Jurkat, Clone E6-1 (cell line): ENCODE measurements around the gene EFHB. TPM values are rescaled to one million over a fixed set of nuclear protein-coding genes. Genes with fewer than 3 reads are reported as not detected.
"Not testable (repeated sequence)": the region's sequence is repeated elsewhere in the genome, so short reads cannot be mapped to it uniquely, and the experiment has no call there.

ENCODE experiments used
- DNase-seq: peaks from one replicate; pipeline ENCODE4 v3.0.0-alpha.2; 2011; ENCODE audit warnings: low read depth, low spot score
- H3K4me3 ChIP-seq: 2 replicates; pipeline ENCODE4 v1.5.1; 2011; ENCODE audit warnings: mild to moderate bottlenecking, low read length, control low read depth, moderate library complexity
- polyA plus RNA-seq: library from polyadenylated mRNA; unstranded; fragments of >200 nt; gene quantifications from one replicate; pipeline ENCODE4 v1.2.1, GENCODE V29; 2012; ENCODE audit warnings: missing spikeins; ENCODE audit not compliant: insufficient read length, insufficient read depth

Gene EFHB, protein sequence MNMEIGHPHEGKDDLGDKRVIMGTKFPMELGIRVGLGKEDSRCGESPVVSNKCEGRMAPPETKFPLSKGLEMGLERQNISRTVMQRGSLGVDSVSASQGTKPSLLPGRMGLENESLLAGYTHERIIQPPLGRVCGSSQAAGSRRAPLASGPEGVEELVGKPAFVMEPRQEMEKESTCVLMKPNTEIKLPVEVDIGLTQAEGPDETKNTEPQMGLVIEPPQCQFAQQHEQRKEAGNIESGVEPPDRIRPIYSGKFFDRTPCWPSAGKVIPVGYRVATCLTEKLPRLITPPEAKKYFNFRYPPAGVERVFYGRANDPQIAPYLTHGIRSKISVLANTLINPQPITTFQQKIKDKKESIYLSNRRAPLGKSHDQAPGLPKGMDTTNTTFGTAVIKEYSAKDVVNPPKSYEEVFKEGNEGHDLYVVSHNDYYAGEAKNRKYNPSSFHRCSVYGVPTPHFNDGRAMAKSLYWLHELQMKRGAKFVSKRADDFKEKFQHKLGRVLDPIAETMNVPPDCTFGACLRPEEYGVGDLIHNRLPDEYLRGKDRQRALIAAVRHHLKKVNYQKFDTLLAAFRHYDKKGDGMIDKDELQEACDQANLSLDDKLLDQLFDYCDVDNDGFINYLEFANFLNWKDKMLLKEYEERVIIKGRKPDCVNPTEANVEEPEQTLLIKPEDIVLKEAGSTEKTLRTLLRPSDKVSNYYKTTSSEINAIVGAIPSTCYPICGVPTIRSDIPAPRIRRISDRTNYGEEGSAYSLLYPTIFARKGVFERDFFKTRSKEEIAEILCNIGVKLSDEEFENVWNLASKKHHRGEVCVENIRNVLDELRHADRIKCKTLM
- 1.5 TPM for polyA plus RNA-seq

DNA sequence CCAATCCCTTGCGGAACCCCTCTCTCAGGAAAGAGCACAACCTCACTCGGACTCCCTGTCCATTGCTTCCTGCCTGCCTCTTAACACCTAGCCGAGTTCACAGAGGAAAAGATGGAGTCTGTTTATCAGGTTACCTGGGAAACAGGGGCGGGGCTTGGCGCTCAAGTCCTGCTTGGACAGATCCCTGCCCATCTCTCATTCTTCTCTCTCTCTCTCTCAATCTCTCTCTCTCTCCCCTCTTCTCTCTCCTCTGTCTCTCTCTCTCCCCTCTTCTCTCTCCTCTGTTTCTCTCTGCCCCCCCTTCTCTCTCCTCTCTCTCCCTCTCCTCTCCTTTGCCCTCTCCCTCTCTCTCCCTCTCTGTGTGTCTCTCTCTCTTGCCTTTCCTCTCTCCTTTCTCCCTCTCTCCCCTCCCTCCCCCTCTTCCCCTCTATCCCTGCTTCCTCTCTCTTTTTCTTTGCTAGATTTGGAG is at the start of gene EFHB:
EFHB (minus strand) TSS at position 120 of the 469 bp plus-strand sequence. CDS start 199 bp downstream, outside the sequence.
- DNase-seq = no peak
- H3K4me3 ChIP-seq = no peak within 1 kb of the TSS

DNA sequence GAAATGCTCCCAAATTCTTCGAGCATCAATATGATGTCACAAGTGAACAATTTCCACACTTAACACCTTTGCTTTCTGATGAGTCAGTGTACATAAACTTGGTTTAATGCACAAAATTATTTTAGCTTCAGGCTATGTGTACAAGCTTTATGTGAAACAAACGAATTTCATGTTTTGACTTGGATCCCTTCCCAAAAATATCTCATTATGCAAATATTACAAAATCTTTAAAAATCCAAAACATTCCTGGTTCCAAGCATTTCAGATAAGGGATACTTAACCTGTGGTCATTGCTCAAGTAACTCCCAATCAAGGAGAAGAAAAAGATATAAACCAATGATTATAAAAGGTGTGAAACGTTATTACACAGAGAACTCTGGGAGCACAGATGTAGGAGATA is 38.0 kb upstream of the EFHB start:
- no peak for DNase-seq
- no peak overlapping the region for H3K4me3 ChIP-seq

DNA sequence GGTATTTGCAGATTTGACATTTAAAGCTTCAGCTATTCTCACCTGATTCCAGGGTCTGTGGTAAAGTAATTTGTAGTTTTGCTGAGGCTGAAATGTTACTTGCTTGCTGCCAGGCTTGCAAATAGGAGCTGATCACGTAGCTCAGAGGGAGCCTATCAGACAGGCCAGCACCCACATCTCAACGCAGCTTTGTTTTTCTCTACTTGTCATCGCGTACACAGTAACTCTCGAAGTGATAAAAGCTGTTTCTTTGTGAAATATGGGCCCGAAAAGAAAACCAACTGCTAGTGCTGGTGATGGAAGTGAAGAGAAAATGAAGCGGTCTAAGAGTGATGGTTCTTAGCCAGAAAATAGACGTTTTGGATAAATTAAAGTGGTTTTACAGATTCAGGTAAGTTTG is 36.3 kb upstream of the EFHB start:
- no peak for DNase-seq
- H3K4me3 ChIP-seq = no peak overlapping the region

DNA sequence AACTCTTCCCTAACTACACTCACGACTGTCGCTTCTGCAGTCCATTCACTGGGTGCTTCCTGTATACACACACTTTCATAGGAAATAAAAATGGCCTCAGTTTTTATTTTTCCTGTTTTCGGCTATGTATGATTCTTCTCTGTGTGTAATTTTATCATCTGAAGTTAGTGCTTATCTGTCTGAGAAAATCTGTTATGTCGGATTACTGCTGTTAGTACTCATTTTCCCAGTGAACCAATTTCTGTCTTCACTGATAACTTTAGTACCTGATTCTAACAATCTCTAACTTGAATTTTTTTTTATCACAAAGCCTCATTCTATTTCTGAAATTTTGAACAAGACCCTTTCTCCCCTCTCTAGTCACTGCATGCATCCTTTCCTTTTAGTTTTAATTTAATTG is 33.8 kb upstream of the EFHB start:
- DNase-seq = no peak
- no peak overlapping the region for H3K4me3 ChIP-seq

DNA sequence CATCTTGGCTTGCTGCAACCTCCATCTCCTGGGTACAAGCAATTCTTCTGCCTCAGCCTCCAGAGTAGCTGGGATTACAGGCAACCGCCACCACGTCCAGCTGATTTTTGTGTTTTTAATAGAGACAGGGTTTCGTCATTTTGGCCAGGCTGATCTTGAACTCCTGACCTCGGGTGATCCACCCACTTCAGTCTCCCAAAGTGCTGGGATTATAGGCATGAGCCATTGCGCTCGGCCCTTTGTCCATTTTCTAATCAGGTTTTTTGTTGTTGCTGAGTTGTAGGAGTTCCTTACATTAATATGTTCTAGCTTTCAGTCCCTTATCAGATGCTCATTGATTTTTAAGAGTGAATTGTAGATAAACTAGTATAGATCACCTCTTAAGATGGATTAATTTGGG is 33.2 kb upstream of the EFHB start:
- no peak for DNase-seq
- no peak overlapping the region for H3K4me3 ChIP-seq

DNA sequence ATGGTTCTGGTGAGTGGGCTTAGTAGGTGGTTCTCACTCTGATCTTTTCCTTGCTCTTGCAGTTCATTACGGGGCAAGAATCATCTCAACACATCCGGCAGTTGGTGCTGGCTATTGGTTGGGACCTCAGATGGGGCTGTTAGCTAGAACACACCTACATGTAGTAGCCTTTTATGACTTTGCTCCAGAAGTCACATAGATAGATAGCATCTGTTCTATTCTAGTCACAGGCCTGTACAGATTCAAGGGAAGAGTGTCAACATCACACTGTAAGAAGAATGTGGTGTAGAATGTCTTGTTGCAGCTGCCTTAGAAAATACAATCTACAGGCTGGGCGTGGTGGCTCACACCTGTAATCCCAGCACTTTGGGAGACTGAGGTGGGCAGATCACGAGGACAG is 27.9 kb upstream of the EFHB start:
- DNase-seq = no peak
- H3K4me3 ChIP-seq = no peak overlapping the region

DNA sequence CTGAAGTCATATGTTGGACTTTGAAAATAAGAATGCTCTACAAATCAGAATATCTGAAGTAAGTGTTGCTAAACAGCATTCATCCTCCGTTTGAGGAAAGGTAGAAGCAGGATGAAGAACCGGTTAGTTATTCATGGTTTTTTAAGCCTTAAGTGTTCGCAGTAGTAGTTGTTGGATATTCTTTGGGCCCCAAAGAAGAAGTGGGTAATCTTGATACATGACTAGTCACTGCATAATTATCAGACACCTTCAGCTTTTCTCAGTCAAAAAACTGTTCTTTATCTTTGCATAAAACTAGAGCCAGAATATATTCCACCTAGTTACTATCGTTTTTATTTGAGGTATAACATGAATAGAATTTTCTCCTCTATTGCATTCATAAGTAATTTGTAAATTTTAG is 26.7 kb upstream of the EFHB start:
- no peak for DNase-seq
- H3K4me3 ChIP-seq = no peak overlapping the region

DNA sequence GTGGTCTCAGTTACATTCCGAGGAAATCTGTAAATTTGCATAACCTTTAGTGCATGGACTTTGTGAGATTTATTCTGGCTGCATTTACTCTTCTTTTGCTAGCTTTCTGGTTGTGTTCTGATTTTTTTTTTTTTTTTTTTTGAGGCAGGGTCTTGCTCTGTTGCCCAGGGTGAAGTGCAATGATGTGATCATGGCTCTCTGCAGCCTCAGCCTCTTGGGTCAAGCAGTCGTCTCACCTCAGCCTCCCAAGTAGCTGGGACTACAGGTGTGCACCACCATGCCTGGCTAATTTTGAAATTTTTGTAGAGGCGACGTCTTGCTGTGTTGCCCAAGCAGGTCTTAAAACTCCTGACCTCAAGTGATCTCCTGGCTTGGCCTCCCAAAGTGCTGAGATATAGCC is 25.5 kb upstream of the EFHB start:
- DNase-seq = no peak
- H3K4me3 ChIP-seq = no peak overlapping the region

DNA sequence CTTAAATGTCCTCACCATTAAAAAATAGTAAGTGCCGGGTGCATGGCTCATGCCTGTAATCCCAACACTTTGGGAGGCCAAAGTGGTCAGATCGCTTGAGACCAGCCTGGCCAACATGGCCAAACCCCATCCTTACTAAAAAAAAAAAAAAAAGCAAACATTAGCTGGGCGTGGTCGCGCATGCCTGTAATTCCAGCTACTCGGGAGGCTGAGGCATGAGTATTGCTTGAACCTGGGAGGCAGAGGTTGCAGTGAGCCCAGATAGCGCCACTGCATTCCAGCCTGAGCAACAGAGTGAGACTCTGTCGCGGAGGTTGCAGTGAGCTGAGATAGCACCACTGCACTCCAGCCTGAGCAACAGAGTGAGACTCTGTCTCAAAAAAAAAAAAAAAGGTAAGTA is 23.3 kb upstream of the EFHB start:
- H3K4me3 ChIP-seq, DNase-seq: not testable (repeated sequence)

DNA sequence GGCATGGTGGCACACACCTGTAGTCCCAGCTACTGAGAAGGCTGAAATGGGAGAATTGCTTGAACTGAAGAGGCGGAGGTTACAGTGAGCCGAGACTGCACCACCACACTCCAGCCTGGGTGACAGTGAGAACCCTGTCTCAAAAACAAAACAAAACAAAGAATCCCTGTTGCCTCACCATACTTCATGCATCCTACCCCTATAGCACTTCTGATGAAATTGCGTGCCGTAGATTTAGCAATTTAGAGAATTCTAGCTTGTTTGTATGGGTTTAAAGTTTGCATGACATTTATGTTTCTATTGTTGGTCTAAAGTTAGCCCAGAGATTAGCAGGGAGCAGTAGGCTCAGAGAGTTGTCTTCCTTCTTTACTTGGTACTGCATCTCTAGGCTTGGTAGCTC is 20.7 kb upstream of the EFHB start:
- DNase-seq = no peak
- no peak overlapping the region for H3K4me3 ChIP-seq

DNA sequence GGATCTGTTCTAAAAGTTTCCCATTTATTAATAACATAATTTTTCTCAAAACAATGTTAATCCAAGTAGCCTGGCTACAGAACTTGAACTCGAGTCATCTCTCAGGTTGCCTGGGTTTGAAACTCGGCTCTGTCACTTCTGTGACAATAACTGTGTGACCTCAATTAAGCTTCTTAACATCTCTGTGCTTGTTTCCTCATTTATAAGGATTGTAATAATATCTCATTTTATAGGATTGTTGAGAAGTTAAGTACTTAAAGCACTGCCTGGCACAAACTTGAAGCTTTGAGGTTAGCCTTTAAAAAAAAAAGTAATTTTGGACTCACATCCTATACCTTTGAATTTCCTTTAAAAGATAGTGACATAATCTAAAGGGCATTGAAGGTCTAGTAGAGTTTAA is 16.3 kb upstream of the EFHB start:
- no peak overlapping the region for H3K4me3 ChIP-seq
- no peak for DNase-seq

DNA sequence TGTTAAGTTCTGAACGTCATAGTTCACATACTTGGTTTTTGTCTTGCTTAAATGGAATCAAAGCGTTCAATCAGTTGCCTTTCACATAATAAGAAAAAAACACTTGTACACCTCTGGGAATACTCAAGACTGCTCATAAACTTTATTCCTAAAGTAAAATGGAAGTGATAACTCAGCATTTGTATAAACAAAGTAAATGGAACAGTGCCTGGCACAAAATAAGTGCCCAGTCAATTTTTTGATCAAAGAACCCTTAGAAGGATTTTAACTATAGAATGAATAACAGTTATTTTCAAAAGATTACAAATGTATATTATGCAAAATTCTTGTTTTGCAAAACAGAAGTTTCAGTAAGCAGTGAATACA is 14.2 kb upstream of the EFHB start:
- DNase-seq = no peak
- peak overlapping the region; percentile 76 for H3K4me3 ChIP-seq

DNA sequence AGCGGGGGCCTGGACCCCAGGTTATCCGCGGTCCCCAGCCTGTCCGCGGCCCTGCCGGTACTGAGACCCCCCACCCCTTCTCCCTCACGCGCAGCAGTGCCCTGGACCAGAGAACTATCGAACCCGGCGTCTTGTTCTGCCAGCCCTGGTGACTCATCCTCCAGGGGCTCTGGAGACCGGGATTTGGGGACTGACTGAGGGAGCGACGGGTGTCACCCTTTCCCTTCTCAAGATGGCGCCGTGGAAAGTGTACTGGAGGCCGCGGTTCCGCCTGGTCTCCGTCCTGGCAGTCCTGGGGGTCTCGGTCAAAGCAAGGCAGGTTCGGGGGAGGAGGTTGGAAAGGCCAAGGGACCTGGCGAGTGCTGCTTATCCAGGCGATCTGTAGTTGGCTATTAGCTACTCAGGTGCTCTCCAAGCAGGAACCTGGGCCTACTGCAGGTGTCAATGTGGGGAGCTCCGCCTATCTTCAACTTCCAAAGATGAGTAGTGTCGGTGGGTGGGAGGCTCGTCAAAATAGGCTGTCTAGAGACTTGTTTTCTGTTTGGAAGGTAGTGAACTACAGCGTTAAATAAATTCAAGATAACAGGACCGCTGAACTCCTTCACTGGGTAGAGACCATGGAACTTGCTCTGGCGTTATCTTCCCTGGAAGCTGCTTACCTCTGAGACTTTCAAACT is 13.7 kb upstream of the EFHB start:
- H3K4me3 ChIP-seq = peak overlapping the region; percentile 76
- DNase-seq = no peak

DNA sequence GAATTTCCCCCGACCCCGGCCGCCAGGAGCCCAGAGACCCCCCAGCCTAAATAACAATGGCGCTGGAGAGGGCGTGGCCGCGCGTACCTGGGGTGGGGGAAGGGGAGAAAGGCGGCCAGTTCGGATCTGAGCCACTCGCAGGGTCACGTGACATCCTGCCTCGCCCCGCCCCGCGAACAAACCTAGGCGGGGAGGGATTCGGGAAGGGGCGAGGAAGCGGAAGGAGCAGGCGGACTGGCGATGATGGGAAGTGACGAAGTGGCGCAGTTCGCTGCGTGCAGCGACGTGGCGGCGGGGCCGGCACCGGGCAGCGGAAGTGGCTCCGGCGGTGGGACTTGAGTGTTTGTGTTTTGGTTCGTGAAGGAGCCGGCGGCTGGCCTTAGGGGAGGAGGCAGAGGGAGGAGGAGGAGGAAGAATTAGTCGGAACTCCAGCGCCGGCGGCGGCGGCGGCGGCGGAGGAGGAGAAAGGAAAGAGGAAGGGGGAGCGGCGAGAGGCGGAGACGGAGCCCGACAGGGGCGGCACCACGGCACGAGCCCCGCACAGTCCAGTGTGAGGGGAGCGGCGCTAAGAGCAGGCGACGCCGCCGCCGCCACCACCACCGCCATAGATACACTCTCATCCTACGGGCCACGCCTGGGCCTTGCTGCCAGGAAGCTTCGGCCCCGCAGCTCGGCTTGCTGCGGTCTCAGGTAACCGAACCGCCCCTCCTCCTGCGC is 13.0 kb upstream of the EFHB start, which contains the start of gene RAB5A:
RAB5A (plus strand) TSS at position 266 of the 717 bp plus-strand sequence. CDS start 3,802 bp downstream, outside the sequence.
- peak; percentile 96 for DNase-seq
- H3K4me3 ChIP-seq = peak within 1 kb of the TSS; percentile 76

DNA sequence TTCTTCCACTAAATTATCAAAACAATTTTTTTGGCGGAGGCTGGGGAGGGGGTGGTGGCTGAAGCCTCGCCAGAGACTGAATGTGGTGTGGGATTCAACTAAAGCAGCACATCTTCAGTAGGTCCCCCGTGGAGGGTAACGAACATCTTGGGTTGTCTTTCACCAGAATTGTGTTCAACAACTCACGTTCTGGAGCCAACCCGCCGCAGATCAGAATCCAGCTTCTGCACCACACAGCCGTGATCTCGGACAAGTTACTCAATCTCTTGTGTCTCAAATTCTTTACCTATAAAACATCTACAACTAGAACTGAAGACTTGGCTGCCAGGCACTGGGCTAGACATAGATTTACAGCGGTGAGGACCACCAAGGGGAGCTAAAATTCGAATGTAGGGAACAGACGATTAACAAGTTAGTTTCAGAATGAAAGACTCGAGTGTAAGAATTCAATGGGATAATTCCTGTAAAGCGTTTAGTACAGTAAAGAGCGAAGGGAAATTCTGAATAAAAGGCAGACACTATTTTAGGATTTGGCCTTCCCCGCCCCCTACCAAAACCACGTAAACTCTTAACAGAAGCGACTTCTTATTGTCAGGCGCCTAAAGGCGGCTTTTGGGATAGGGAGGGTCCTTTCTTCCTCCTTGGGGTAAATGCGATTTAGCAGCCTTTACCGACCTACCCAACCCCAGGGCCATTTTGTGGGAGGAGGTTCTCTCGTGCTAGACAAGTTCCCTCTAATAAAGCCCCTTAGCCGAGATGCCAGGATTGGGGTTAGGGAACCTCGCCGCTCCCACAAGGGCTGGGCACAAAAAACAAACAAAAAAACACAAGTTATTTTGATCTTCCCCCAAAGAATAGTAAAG is 12.2 kb upstream of the EFHB start:
- no peak for DNase-seq
- H3K4me3 ChIP-seq = peak overlapping the region; percentile 76

DNA sequence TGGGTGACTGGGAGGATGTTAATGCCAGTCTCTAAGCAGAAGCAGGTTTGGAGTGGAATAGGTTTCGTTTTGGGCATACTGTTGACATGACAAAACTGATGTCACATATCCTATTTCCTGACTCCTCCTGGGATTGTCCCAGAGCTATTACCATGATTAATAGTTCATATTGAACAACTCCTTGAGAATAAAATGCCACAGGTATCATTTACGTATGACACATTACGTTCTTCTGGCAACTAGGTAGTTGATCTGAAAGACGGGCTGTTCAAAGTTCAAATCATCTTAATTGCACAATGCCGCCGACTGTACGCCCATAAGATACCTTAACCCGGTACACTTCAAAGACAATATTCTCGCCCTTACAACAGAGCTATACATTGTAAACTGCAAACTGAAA is 11.5 kb upstream of the EFHB start:
- H3K4me3 ChIP-seq = no peak overlapping the region
- no peak for DNase-seq

DNA sequence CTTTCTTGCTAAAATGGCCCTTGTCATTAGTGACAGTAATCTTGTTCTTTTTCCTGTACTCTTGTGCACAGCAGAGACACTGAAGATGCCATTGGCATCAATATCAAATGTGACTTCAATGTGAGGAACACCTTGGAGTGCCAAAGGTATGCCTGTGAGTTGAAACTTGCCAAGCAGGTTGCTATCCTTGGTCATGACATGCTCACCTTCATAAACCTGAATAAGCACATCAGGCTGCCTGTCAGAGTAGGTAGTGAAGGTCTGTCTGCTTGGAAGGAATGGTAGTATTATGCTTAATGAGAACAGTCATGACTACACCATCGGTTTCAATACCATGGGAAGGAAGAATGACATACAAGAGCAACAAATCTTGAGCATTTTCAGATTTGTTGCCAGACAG is 6.6 kb upstream of the EFHB start:
- no peak for DNase-seq
- no peak overlapping the region for H3K4me3 ChIP-seq

DNA sequence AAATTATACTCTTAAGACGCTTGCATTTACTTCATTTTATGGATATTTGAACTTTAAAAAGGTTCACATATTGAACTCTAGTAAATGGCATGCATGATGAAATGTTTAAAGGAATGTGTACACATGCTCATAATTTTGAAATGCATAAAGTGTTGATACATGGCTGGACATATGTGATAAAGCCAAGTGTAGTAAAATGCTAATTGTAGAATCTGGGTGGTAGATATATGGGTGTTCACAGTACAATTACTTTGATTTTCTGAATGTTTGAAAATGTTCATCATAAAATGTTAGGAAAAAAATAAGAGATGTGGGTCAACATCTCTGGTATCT is 4.2 kb upstream of the EFHB start:
- no peak overlapping the region for H3K4me3 ChIP-seq
- DNase-seq = no peak
